ENCODE results near the gene OR4D5.

OR4D5 gene

GRCh38 chr11:123956752-123957151 is 17.3 kb downstream of the OR4D5 start:
- H3K9me3 ChIP-seq (ENCODE audit: control insufficient read depth, insufficient read depth, low read depth, low read length), result peaks cover 4% of the 10 kb centered on the region; the same call in 1 of the 2 replicates
- no peaks in the 10 kb centered on the region for H3K4me1 ChIP-seq (ENCODE audit: control insufficient read depth, insufficient read depth, low read length)
- H3K27ac ChIP-seq (ENCODE audit: low read depth, low read length), result no peak overlapping the region
- no peak overlapping the region for H3K4me3 ChIP-seq (ENCODE audit: low read depth, low read length)
- H3K9ac ChIP-seq (ENCODE audit: low read length), result no peak overlapping the region
- H3K36me3 ChIP-seq (ENCODE audit: control insufficient read depth, insufficient read depth, low read length), result no peaks in the 10 kb centered on the region
- no peaks in the 10 kb centered on the region for H3K27me3 ChIP-seq (ENCODE audit: control insufficient read depth, insufficient read depth, low read length)

GRCh38 chr11:123973816-123974215 is 34.4 kb downstream of the OR4D5 start:
- H3K36me3 ChIP-seq (ENCODE audit: control insufficient read depth, insufficient read depth, low read length), result no peaks in the 10 kb centered on the region
- no peaks in the 10 kb centered on the region for H3K9me3 ChIP-seq (ENCODE audit: control insufficient read depth, insufficient read depth, low read depth, low read length)
- no peaks in the 10 kb centered on the region for H3K27me3 ChIP-seq (ENCODE audit: control insufficient read depth, insufficient read depth, low read length)
- H3K9ac ChIP-seq (ENCODE audit: low read length), result no peak overlapping the region
- H3K4me3 ChIP-seq (ENCODE audit: low read depth, low read length), result no peak overlapping the region
- no peak overlapping the region for H3K27ac ChIP-seq (ENCODE audit: low read depth, low read length)
- no peaks in the 10 kb centered on the region for H3K4me1 ChIP-seq (ENCODE audit: control insufficient read depth, insufficient read depth, low read length)

- Histone ChIP-seq H3K9ac (ENCODE audit: low read length) (no peak overlapping the region), H3K27ac (ENCODE audit: low read depth, low read length) (no peak overlapping the region), H3K4me3 (ENCODE audit: low read depth, low read length) (no peak overlapping the region), H3K36me3 (ENCODE audit: control insufficient read depth, insufficient read depth, low read length) (no peaks in the 10 kb centered on the region), H3K27me3 (ENCODE audit: control insufficient read depth, insufficient read depth, low read length) (no peaks in the 10 kb centered on the region), H3K4me1 (ENCODE audit: control insufficient read depth, insufficient read depth, low read length) (no peaks in the 10 kb centered on the region), H3K9me3 (ENCODE audit: control insufficient read depth, insufficient read depth, low read depth, low read length) (no peaks in the 10 kb centered on the region)
These were observed 37.5 kb downstream of the OR4D5 start for GRCh38 chr11:123976770-123977560.

- H3K36me3 ChIP-seq (ENCODE audit: control insufficient read depth, insufficient read depth, low read length), result no peaks in the 10 kb centered on the region
- no peaks in the 10 kb centered on the region for H3K27me3 ChIP-seq (ENCODE audit: control insufficient read depth, insufficient read depth, low read length)
- H3K9ac ChIP-seq (ENCODE audit: low read length), result no peak within 1 kb of the TSS
- no peaks in the 10 kb centered on the region; the same call in 1 of the 2 replicates for H3K9me3 ChIP-seq (ENCODE audit: control insufficient read depth, insufficient read depth, low read depth, low read length)
- no peak within 1 kb of the TSS for H3K4me3 ChIP-seq (ENCODE audit: low read depth, low read length)
- H3K27ac ChIP-seq (ENCODE audit: low read depth, low read length), result no peak within 1 kb of the TSS
- no peaks in the 10 kb centered on the region for H3K4me1 ChIP-seq (ENCODE audit: control insufficient read depth, insufficient read depth, low read length)
These were observed 38.4 kb downstream of the OR4D5 start, which contains the start of gene OR10S1 for GRCh38 chr11:123977731-123978347. OR10S1 (minus strand) TSS chr11:123977781; CDS start chr11:123977664, 117 bp downstream.

- H3K4me1 ChIP-seq (ENCODE audit: control insufficient read depth, insufficient read depth, low read length), result no peaks in the 10 kb centered on the region
- no peak overlapping the region for H3K9ac ChIP-seq (ENCODE audit: low read length)
- H3K36me3 ChIP-seq (ENCODE audit: control insufficient read depth, insufficient read depth, low read length), result no peaks in the 10 kb centered on the region
- H3K27ac ChIP-seq (ENCODE audit: low read depth, low read length), result no peak overlapping the region
- H3K9me3 ChIP-seq (ENCODE audit: control insufficient read depth, insufficient read depth, low read depth, low read length), result no peaks in the 10 kb centered on the region; the same call in 1 of the 2 replicates
- no peaks in the 10 kb centered on the region for H3K27me3 ChIP-seq (ENCODE audit: control insufficient read depth, insufficient read depth, low read length)
- no peak overlapping the region for H3K4me3 ChIP-seq (ENCODE audit: low read depth, low read length)
These were observed 39.9 kb downstream of the OR4D5 start for GRCh38 chr11:123979311-123979710.
